Stimulated activated CD4-positive, alpha-beta T cell treated with anti-CD3 and anti-CD28 coated beads, Interleukin-15, amount 100 ng/mL, for 48 hours (primary cell): ENCODE data around the gene RABGAP1L.
"Not testable (repeated sequence)": the region's sequence is repeated elsewhere in the genome, so short reads cannot be mapped to it uniquely, and the experiment has no call there.

Experiments
- DNase-seq, 2 donors: peaks; one replicate each; pipeline ENCODE4 v3.0.0-alpha.2; 2020; ENCODE audit warnings: low read depth in 2 of 2

Gene RABGAP1L

GRCh38 chr1:174870319-174870718, 711.0 kb downstream of the RABGAP1L start:
- no peak for DNase-seq

GRCh38 chr1:174871886-174872285, 712.6 kb downstream of the RABGAP1L start:
- no peak for DNase-seq

GRCh38 chr1:174872615-174873058, 713.3 kb downstream of the RABGAP1L start:
- DNase-seq, result no peak

- DNase-seq, result no peak
These were observed 715.2 kb downstream of the RABGAP1L start for GRCh38 chr1:174874331-174875053.

- DNase-seq, result no peak
These were observed 716.0 kb downstream of the RABGAP1L start for GRCh38 chr1:174875306-174875705.

- no peak for DNase-seq
These were observed 717.9 kb downstream of the RABGAP1L start for GRCh38 chr1:174877208-174877673.

GRCh38 chr1:174880171-174880570, 720.9 kb downstream of the RABGAP1L start:
- DNase-seq, result no peak

- DNase-seq, result no peak
These were observed 724.1 kb downstream of the RABGAP1L start for GRCh38 chr1:174883409-174883808.

- DNase-seq, result no peak
These were observed 724.7 kb downstream of the RABGAP1L start for GRCh38 chr1:174884038-174884437.

- DNase-seq, result no peak
These were observed 725.2 kb downstream of the RABGAP1L start for GRCh38 chr1:174884566-174884965.

GRCh38 chr1:174890024-174890423, 730.7 kb downstream of the RABGAP1L start:
- no peak for DNase-seq

- DNase-seq, result no peak
These were observed 732.7 kb downstream of the RABGAP1L start for GRCh38 chr1:174892016-174892415.

GRCh38 chr1:174894117-174894762, 734.9 kb downstream of the RABGAP1L start:
- DNase-seq, result no peak

- DNase-seq, result not testable (repeated sequence)
These were observed 736.3 kb downstream of the RABGAP1L start for GRCh38 chr1:174895610-174896009.

- DNase-seq, result no peak
These were observed 738.9 kb downstream of the RABGAP1L start for GRCh38 chr1:174898102-174898797.

GRCh38 chr1:174900317-174900716, 741.0 kb downstream of the RABGAP1L start:
- no peak for DNase-seq

GRCh38 chr1:174902531-174903099, 743.3 kb downstream of the RABGAP1L start:
- DNase-seq, result no peak

GRCh38 chr1:174911606-174912005, 752.3 kb downstream of the RABGAP1L start:
- no peak for DNase-seq

GRCh38 chr1:174912264-174912663, 752.9 kb downstream of the RABGAP1L start:
- peak; percentile 26 to 33 for DNase-seq

GRCh38 chr1:174913225-174913903, 754.0 kb downstream of the RABGAP1L start:
- no peak for DNase-seq

GRCh38 chr1:174914991-174915390, 755.7 kb downstream of the RABGAP1L start:
- DNase-seq, result no peak

GRCh38 chr1:174916846-174917245, 757.5 kb downstream of the RABGAP1L start:
- no peak for DNase-seq
